ENCODE results near the gene NR4A3. TPM values are rescaled to one million over a fixed set of nuclear protein-coding genes. Genes with fewer than 3 reads are reported as not detected.
A peak's percentile ranks its signal among the peaks of the same experiment; 100 is the strongest.

NR4A3 gene
- total and polyA plus RNA-seq, 2 of the 13 experiments (the other 11 are each of a cell fraction or from before 2014, with no cell fraction given) = 0.02 to 0.09 TPM

DNA sequence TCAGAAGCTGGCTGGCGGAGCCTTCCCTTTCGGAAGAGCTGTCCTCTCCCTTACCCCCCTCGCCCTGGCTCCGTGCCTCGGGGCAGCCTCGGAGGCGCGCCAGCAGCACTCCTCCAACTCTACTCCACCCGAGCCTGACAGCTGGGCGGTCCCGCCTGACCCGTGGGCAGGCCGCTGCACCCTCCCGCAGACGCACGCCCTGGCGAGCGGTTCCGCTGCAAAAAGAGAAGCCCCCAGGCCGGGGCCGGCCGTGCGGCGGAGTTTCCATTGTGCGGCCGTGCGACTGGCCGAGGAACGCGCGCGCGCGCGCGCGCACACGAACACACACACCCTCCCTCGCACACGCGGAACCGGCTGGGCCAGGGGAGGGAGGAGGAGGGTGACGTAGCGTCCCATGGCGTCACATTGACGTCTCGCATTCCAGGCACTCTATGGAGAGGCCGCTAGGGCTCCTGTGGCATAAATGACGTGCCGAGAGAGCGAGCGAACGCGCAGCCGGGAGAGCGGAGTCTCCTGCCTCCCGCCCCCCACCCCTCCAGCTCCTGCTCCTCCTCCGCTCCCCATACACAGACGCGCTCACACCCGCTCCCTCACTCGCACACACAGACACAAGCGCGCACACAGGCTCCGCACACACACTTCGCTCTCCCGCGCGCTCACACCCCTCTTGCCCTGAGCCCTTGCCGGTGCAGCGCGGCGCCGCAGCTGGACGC is at the start of gene NR4A3 (continued):
- TF ChIP-seq, protein P1, sequence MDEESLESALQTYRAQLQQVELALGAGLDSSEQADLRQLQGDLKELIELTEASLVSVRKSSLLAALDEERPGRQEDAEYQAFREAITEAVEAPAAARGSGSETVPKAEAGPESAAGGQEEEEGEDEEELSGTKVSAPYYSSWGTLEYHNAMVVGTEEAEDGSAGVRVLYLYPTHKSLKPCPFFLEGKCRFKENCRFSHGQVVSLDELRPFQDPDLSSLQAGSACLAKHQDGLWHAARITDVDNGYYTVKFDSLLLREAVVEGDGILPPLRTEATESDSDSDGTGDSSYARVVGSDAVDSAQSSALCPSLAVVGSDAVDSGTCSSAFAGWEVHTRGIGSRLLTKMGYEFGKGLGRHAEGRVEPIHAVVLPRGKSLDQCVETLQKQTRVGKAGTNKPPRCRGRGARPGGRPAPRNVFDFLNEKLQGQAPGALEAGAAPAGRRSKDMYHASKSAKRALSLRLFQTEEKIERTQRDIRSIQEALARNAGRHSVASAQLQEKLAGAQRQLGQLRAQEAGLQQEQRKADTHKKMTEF (CRISPR knock-in tag; IDR thresholded peaks at IDR 0.05) = peak; percentile 18; the same call in 1 of the 2 replicates
- no peak for TF ChIP-seq NFE2 (CRISPR knock-in tag; IDR thresholded peaks at IDR 0.05)
- TF ChIP-seq ZNF713 (CRISPR knock-in tag; IDR thresholded peaks at IDR 0.05) = no peak
- TF ChIP-seq ZNF790 (CRISPR knock-in tag; IDR thresholded peaks at IDR 0.05; ENCODE audit: borderline replicate concordance) = no peak
- TF ChIP-seq, protein P2, sequence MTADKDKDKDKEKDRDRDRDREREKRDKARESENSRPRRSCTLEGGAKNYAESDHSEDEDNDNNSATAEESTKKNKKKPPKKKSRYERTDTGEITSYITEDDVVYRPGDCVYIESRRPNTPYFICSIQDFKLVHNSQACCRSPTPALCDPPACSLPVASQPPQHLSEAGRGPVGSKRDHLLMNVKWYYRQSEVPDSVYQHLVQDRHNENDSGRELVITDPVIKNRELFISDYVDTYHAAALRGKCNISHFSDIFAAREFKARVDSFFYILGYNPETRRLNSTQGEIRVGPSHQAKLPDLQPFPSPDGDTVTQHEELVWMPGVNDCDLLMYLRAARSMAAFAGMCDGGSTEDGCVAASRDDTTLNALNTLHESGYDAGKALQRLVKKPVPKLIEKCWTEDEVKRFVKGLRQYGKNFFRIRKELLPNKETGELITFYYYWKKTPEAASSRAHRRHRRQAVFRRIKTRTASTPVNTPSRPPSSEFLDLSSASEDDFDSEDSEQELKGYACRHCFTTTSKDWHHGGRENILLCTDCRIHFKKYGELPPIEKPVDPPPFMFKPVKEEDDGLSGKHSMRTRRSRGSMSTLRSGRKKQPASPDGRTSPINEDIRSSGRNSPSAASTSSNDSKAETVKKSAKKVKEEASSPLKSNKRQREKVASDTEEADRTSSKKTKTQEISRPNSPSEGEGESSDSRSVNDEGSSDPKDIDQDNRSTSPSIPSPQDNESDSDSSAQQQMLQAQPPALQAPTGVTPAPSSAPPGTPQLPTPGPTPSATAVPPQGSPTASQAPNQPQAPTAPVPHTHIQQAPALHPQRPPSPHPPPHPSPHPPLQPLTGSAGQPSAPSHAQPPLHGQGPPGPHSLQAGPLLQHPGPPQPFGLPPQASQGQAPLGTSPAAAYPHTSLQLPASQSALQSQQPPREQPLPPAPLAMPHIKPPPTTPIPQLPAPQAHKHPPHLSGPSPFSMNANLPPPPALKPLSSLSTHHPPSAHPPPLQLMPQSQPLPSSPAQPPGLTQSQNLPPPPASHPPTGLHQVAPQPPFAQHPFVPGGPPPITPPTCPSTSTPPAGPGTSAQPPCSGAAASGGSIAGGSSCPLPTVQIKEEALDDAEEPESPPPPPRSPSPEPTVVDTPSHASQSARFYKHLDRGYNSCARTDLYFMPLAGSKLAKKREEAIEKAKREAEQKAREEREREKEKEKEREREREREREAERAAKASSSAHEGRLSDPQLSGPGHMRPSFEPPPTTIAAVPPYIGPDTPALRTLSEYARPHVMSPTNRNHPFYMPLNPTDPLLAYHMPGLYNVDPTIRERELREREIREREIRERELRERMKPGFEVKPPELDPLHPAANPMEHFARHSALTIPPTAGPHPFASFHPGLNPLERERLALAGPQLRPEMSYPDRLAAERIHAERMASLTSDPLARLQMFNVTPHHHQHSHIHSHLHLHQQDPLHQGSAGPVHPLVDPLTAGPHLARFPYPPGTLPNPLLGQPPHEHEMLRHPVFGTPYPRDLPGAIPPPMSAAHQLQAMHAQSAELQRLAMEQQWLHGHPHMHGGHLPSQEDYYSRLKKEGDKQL (CRISPR knock-in tag; IDR thresholded peaks at IDR 0.05; ENCODE audit: low read depth) = no peak
- no peak for TF ChIP-seq KDM6A (CRISPR knock-in tag; IDR thresholded peaks at IDR 0.05; ENCODE audit: low read depth)
- 0 out of 2 replicates have a peak, but pooled peaks have one; percentile 50 for TF ChIP-seq MTF2 (CRISPR knock-in tag; IDR thresholded peaks at IDR 0.05; ENCODE audit: borderline replicate concordance)
- no peak for TF ChIP-seq ZFP90 (CRISPR knock-in tag; IDR thresholded peaks at IDR 0.05; ENCODE audit: borderline replicate concordance)
- TF ChIP-seq ZNF615 (CRISPR knock-in tag; IDR thresholded peaks at IDR 0.05; ENCODE audit: borderline replicate concordance) = no peak
- TF ChIP-seq, protein P3, sequence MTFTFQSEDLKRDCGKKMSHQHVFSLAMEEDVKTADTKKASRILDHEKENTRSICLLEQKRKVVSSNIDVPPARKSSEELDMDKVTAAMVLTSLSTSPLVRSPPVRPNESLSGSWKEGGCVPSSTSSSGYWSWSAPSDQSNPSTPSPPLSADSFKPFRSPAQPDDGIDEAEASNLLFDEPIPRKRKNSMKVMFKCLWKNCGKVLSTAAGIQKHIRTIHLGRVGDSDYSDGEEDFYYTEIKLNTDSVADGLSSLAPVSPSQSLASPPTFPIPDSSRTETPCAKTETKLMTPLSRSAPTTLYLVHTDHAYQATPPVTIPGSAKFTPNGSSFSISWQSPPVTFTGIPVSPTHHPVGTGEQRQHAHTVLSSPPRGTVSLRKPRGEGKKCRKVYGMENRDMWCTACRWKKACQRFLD (CRISPR knock-in tag; IDR thresholded peaks at IDR 0.05; ENCODE audit: borderline replicate concordance) = no peak
- 0 out of 2 replicates have a peak, but pooled peaks have one; percentile 23 for TF ChIP-seq RARA (CRISPR knock-in tag; IDR thresholded peaks at IDR 0.05)
- TF ChIP-seq, protein P4, sequence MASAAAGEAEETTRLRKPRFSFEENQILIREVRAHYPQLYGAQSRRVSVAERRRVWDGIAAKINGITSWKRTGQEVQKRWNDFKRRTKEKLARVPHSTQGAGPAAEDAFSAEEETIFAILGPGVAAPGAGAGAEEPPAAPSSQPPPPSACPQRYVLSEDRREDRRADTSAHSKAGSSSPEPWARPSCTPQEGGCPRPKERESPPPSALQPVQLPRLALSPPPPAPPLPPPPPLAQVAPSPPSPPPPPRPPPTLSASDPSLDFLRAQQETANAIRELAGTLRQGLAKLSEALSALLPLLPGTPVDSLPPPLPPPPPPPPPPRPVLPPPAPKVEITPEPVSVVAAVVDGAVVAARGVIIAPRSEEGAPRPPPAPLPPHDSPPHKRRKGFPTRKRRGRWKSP (CRISPR knock-in tag; IDR thresholded peaks at IDR 0.05) = no peak; the same call in none of the 2 replicates
- TF ChIP-seq FOSL2 (CRISPR knock-in tag; IDR thresholded peaks at IDR 0.05) = peak; percentile 61
- TF ChIP-seq, protein P5, sequence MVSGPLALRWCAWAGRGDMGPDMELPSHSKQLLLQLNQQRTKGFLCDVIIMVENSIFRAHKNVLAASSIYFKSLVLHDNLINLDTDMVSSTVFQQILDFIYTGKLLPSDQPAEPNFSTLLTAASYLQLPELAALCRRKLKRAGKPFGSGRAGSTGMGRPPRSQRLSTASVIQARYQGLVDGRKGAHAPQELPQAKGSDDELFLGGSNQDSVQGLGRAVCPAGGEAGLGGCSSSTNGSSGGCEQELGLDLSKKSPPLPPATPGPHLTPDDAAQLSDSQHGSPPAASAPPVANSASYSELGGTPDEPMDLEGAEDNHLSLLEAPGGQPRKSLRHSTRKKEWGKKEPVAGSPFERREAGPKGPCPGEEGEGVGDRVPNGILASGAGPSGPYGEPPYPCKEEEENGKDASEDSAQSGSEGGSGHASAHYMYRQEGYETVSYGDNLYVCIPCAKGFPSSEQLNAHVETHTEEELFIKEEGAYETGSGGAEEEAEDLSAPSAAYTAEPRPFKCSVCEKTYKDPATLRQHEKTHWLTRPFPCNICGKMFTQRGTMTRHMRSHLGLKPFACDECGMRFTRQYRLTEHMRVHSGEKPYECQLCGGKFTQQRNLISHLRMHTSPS (CRISPR knock-in tag; IDR thresholded peaks at IDR 0.05; ENCODE audit: low read depth) = no peak
- no peak for TF ChIP-seq ZNF256 (CRISPR knock-in tag; conservative IDR thresholded peaks at IDR 0.05)

Measured in HepG2 (cell line).